Kasumi-1 (cell line): ENCODE results near the gene FAM120A.
"Not testable (repeated sequence)": the region's sequence is repeated elsewhere in the genome, so short reads cannot be mapped to it uniquely, and the experiment has no call there.

Source experiments
- DNase-seq, 2 experiments: peaks; one replicate each; lab custom pipeline; 2025; lab: John Stamatoyannopoulos, UW

The FAM120A gene

DNA sequence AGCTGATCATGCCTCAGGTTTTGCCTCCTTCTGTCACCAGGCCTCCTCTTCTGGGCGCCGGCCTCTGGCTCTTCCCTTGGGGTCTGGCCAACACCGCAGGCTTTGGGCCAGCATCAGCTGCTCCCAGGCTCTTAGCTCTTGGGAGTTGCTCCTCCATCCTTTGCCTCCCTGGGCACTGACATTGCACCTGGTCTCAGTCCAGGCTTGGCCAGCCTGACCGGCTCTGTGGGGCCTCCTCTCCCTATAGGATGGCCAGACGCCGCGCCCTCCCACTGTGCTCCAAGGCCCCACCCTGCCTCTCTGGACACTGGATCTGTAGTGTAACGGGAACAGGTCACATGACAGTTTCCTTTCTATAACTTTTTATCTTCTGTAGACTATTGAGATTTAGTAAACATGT, 59.7 kb downstream of the FAM120A start:
- not testable (repeated sequence) for DNase-seq

DNA sequence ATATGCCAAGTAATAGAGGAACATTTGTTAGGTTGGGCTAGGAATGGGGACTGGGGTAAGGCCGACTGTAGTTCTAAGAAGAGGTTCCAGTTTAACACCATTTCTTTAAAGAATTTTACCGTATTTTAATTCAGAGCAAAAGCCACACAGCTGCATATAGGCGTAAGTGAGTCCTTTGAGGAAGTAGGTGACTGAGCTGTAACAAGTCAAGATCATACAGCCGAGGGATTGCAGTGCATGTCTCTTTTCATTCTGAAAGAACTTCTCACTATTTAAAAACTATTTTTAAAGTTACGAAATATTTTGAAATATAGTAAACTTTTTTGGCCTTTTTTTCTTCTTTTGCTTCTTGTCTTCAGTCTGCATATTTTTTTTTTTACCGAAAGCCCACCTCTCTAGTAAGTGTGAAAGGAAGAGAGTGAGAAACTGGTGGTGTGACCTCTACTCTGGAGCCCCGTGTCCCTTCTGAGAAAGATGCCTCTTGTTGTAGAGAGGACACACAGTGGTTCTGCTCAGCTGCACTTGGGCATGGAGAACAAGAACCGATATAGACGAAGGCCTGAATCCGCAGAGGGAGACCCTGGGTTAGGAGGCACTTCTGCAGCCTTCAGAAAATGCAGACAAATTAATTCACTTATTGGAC, 60.8 kb downstream of the FAM120A start:
- DNase-seq, result peak; percentile 82 to 91

DNA sequence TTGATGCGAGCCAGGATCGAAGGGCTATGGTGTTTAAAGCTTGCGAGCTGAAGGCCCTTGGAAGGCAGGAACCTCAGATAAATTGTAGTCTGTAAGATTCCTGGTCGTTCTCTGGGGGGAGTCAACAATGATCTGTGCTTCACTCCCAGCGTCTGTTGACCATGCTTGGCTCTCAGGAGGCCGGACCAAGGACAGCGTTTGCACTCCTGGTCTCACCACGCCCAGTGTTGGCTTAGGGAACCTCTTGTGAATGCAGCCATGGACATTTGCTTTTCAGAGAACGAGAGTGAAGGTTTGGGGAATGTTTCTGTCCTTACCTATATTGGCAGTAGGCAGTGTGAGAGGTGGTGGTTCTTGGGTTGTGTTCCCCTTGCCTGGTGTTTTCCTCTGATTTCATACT, 62.1 kb downstream of the FAM120A start:
- DNase-seq, result no peak

- no peak for DNase-seq
Measured at GRCh38 chr9:93517331-93517730, 65.8 kb downstream of the FAM120A start.

DNA sequence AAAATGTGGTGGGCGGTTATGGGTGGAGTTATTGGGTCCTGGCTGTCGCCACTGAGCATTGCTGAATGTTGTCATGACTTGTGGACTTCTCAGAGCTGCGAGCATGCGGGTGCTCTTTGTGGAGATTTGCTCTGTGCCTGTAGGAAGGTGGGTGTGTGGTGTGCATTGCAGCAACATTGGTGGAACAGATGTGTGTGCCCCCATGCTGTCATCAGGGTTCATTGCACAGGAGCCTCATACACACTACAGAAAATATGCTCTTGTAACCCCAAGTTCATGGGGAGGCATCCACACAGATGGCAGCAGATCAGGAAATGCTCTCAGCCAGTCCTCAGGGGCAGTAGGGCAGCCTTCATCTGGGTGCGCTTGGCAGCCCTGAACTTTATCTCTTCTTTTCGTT, 69.0 kb downstream of the FAM120A start:
- DNase-seq, result peak; percentile 20 to 21

GRCh38 chr9:93522736-93523135, 71.3 kb downstream of the FAM120A start:
- DNase-seq, result no peak

DNA sequence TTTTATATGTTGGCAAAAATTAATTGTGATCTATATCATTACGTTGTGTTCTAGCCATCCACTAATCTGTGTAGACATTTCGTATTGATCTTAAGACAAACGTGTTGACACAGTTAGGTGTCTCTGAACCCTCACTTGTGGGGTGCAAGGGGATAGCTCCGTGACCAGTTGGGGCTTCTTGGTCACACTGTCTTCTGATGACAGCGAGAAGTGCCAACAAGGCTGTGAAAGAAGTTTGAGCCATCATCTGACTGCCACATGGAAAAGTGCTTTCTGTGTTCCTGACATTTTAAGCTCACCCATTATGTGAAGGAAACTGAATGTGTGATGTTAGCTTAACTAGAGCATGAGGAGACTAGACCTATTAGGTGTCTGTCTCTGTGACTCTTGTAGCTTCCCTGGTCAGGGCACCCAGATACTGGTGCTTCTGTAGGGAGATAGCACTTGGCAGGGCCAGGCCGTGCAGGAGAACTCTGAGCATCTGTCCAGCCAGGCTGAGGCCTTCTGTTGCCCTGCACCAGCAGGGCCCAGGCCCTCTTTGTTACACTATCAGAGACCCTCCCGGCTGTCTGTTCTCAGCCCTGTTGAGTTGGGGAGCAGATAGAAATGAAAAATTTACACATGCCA, 72.1 kb downstream of the FAM120A start:
- no peak for DNase-seq

GRCh38 chr9:93525476-93525875, 74.0 kb downstream of the FAM120A start:
- no peak for DNase-seq

- peak in 1 of 2 experiments; percentile 12 for DNase-seq
Measured at GRCh38 chr9:93531374-93531773, 79.9 kb downstream of the FAM120A start.

DNA sequence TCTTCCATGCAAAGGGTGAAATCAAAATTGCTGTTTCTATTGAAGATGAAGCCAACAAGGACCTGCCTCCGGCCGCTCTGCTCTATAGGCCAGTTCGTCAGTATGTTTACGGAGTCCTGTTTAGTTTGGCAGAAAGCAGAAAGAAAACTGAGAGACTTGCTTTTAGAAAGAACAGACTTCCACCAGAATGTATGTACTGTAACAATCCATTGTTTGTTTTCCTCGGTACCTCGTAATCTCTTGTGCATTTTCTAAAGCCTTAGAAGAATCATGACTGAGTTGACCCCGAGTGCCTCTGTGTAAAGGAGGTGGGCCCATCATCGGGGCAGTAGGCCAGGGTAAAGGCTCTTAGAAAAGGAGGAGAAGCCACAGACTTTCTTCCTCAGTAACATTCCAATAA, 80.7 kb downstream of the FAM120A start:
- DNase-seq, result no peak

DNA sequence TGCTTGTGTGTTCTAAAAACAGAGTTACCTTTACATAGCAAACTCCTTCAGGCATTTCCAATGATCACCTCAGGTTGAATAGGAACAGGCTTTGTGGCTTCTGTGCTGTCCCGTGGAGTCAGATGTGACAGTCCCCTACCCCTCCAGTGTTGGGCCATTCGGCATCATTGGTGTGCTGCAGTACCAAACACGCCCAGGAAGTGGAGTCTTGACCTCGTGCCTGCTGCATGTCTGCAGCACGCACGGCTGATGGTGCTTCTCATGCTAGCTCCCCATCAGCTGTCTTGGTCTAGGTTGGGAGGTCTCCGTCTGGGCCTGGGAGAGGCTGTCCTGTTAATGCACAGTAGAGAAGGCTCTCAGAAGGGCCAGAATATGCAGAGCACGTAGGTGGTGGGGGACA, 82.4 kb downstream of the FAM120A start:
- peak in 1 of 2 experiments; percentile 3 for DNase-seq

DNA sequence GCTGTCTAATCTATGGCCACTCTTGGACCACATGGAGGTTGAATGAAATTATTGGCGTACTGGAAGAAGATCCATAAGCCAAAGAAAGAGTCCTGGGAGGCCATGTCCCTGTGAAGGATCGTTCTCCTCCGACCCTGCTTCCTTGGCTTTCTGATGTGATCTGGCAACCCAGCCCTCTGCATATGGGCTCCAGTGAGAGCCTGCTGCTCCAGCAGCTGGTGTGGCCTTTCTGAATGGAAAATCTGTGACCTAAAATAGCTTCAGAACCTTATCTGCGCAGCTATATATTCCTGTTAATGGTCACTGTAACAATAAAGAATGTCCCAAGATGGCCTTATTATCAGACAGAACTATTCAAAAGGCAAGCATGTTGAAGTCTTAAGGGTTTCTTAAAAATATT, 84.7 kb downstream of the FAM120A start:
- no peak for DNase-seq

GRCh38 chr9:93536874-93537273, 85.4 kb downstream of the FAM120A start:
- DNase-seq, result no peak

DNA sequence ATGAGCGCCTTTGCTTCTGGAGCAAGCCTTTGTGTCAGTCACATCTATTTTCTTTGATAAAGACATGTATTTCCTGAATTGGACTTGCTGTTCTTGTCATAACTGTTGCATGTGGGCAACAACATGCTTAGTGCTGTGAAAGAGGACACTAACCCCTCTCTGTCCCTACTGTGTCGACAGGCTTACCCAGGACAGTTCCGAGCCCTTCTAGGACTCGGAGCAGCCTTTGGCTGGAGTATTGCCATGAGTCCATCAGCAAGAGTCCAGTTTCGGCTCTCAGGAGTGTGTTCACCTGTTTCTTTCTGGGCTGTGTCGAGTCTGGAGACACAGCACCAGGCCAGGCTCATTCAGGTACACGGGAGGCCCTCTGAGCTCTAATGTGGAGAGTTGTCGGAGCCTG, 88.8 kb downstream of the FAM120A start:
- no peak for DNase-seq

DNA sequence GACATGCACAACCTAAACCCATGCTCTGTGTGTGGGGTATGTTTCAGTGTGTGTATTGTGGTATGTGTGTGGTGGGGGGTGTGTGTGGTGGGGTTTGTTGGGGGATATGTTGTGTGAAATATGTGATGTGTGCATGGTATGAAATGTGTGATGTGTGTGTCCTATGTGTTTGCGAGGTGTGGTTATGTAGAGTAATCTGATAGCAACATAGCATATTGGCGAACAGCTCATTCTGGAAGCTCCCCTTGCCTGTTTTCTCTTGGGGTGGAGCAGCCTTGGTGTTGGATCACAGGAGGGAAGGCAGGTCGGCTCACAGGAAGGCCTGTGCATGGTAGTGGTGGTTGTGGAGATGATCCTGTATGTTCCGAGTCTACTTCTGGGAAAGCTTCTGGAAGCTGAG, 89.5 kb downstream of the FAM120A start:
- DNase-seq, result no peak

- no peak for DNase-seq
Measured at GRCh38 chr9:93541581-93542349, 90.3 kb downstream of the FAM120A start.

- DNase-seq, result no peak
Measured at GRCh38 chr9:93543117-93543516, 91.6 kb downstream of the FAM120A start.

DNA sequence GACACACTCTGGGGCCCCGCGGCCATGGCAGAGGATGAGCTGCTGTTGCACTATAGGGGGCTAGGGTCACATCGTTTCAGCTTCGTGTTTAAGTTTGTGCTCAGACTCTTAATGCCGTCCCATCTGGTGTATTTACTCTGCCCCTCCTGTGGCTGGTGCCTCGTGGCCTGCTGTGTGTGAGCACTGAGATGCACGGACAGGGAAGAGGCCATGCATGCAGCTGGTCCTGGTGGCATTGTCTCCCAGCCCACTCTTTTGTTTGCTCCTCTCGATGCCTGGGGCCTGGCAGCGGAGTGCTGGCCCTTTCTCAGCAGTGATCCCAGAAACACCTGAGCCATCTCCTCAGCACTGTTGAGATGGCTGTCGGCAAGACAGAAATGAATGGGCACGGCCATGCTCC, 94.9 kb downstream of the FAM120A start:
- no peak for DNase-seq

DNA sequence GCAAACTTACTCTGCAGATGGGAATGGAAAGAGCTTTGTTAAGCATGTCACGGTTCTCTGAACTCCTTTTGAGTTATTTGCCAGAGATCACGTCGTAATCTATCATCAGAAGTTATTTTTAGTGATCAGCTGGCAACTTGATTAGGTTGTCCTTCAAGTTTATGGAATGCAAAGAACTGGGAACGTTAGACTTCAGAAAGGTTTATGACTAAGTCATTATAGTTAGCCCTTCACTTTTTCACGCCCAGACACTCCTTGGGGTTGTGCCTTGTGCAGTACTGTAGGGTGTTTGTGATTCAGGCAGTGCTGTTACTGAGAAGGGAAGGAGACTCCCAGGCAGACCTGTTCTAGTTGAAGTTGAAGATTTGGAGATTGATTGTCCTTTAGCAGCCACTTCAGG, 98.1 kb downstream of the FAM120A start:
- DNase-seq, result no peak

- DNase-seq, result no peak
Measured at GRCh38 chr9:93552923-93553322, 101.4 kb downstream of the FAM120A start.

DNA sequence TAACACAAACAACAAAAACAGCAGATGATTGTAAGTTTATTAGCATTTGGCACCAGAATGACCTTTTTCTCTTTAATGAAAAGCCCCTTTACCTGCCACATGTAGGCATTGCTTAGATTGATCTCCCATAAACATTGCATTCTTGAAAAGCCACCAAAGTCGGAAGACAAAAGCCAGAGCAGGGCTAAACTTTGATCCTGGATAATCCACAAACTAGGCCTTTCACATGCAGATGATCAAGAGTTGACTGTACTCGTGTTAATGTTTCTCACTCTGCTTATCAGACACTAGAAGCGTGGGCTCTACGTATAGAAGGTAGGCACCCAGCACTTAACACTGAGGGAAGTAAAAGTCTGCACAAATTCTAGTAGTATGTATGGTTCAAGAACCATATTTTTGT, 103.9 kb downstream of the FAM120A start:
- no peak for DNase-seq

GRCh38 chr9:93557366-93558137, 106.1 kb downstream of the FAM120A start:
- DNase-seq, result no peak

DNA sequence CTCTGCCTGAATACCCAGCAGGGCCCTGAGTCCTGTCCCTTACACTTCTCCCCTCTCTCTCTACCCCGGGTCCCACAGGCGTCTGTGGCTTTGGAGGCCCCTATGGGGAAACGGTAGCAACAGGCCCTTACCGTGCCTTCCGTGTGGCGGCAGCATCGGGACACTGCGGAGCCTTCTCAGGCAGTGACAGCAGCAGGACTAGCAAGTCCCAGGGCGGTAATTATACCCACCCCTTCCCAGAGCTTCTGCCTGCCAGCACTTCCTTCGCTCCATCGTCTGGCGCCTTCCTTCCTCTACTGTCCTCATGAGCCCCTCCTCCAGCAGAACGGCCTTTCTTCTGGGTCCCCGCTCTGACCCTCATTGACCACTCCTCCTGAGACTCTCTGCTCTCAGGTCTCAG, 107.0 kb downstream of the FAM120A start:
- DNase-seq, result no peak
